ENCODE results near the gene KIAA0825.

DNA sequence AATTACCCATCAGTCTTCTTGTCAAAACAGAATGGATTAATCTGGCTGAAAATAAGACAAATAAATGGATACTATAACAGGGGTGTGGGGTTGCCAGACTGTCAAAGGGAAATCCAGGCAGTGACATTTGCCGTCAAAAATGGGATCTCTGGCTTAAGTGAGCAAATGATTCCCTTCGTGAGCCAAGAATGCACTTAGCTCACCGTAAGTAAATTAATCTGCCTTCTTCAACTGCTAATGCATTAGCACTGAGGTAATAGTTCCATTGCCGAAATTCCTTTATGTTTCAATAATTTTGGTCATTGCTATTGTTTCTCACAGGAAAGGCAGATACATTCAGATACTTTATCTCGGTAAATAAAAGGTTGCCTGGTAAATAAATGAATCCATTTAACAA is 377.8 kb downstream of the KIAA0825 start:
- no peak for TF ChIP-seq CTCF (IDR thresholded peaks at IDR 0.05; ENCODE audit: low read depth, low read length, poor library complexity, severe bottlenecking)
- TF ChIP-seq EZH2phosphoT487 (IDR thresholded peaks at IDR 0.05; ENCODE audit: borderline replicate concordance, low read length), result no peak
